22Rv1 (cell line): ENCODE measurements around the gene THSD4.
"Not testable (repeated sequence)": the region's sequence is repeated elsewhere in the genome, so short reads cannot be mapped to it uniquely, and the experiment has no call there.

ENCODE experiments used
- CTCF ChIP-seq: fragments of 450-650 bp; IDR thresholded peaks from 2 replicates; pipeline ENCODE4 v1.5.1; 2017; ENCODE audit warnings: mild to moderate bottlenecking
- ZFX ChIP-seq: fragments of 450-650 bp; IDR thresholded peaks from 2 replicates; pipeline ENCODE4 v1.6.1; 2017; ENCODE audit warnings: antibody characterized with exemption, borderline replicate concordance

DNA sequence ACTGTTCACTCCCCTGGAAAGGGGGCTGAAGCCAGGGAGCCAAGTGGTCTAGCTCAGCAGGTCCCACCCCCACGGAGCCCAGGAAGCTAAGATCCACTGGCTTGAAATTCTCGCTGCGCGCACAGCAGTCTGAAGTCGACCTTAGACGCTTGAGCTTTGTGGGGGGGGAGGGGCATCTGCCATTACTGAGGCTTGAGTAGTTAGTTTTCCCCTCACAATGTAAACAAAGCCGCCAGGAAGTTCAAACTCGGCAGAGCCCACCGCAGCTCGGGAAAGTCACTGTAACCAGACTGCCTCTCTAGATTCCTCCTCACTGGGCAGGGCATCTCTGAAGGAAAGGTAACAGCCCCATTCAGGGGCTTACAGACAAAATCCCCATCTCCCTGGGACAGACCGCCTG is 150.3 kb downstream of the THSD4 start:
- TF ChIP-seq CTCF, ZFX: not testable (repeated sequence)
